GM21825 (cell line): ENCODE results near the gene DPF1.
"Not testable (repeated sequence)": the region's sequence is repeated elsewhere in the genome, so short reads cannot be mapped to it uniquely, and the experiment has no call there.

Source experiments
- ATAC-seq: cut with Tn5 transposase; IDR thresholded peaks from one replicate; pipeline ENCODE4 v1.9.1; 2021; ENCODE audit warnings: mild to moderate bottlenecking, moderate library complexity; ENCODE audit not compliant: unreplicated experiment

The DPF1 gene

DNA sequence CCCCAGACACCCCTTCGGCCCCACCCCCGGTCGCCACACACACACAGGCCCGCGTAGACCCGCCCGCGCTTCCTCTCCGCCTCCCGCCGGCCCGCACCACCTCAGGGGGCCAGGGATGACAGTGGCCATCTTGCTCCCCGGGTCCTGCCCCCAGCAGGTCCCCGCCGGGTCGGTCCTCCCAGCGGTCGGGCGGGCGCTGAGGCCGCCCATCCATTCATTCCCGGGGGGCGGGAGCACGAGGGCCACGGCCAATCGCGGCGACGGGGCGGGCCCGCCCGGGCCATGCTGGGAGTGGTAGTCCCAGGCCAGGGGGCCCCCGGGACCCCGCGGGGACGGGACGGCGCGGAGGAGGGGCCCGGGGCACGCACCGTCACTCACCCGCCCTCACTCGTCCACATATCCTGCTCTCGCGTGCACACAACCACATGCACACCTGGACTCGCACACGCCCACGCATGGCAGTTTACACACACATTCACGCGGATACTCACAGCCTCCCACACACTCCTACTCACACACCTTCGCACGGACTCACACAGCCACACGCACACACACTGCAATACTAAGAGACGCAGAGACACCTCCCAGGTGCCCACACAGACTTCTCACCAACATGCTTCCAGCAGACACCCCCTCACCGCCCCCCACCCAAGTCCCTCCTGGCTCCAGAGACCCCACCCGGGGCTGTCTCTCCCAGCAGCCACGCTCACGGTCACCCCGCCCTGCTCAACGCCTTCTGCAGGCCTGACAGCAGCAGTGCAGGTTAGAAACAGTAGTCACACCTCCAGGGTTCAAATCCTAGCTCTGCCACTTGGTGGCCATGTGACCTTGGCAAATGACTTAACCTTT is at the start of gene DPF1:
Gene DPF1 (minus strand): TSS at position 209 of the 849 bp plus-strand sequence. CDS start 80 bp downstream, at position 129.
- no peak for ATAC-seq

DNA sequence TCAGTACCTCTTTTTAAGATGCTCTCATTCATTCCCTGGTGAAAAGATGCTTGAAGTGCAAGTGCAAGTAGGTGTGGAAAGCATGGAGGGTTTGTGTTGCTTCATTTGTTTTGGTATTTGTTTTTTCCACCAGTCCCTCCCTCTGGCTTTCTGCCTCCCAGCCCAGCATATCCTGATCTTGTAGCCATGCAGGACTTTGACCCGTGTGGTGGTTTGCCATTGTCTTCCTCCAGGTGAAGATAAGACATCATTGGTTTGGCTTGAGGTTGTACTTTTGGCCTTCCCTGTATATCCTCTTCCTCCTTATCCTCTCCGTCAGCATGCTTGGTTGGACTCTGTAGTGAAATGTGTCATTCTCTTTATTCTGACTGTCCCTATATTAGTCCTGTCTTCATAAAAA is 49.5 kb upstream of the DPF1 start:
- ATAC-seq = no peak

DNA sequence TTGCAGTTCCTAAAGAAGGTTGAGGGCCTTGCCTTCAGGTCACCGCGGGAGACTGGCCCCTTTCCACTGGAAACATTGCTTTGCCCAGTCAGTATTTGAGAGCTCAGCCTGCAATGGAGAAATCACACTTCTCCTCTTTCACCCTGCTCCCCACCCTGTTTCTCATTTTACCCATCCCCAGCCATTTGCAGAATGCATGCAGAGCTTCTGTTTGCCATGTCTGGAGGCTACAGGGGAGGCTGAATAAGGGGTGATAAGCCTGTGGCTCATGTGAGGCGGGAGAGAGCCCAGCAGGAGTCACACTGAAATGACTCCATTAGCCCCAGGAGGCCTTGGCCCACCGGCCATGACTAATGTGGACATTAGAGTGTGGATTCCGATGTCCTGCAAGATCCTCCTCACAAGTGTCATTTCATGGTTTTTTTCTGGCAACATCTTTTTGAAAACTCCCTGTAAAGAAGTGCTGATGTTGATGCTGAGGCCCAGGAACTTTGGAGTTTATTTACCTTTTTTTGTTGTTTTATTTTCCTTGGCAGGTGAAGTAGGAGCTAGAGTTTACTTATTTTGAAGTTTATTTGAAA is 46.7 kb upstream of the DPF1 start:
- ATAC-seq = no peak

DNA sequence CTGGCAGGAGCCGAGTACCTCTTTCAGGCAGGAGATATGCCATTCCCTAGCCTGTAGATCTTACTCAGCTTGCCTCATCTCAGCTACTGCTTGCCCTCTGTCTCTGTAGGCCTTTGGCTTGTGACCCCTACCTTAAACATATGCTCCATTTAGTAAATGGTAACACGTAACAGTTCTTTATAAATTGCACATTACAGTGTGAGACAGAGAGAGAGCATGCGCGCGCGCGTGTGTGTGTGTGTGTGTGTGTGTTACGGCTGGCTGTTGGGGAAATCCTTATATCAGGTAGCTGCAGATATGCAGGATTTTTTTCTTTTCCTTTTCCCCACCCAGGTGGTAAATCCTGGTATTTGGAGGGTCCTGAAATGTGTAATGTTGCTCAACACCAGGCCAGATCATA is 44.5 kb upstream of the DPF1 start:
- ATAC-seq = no peak

DNA sequence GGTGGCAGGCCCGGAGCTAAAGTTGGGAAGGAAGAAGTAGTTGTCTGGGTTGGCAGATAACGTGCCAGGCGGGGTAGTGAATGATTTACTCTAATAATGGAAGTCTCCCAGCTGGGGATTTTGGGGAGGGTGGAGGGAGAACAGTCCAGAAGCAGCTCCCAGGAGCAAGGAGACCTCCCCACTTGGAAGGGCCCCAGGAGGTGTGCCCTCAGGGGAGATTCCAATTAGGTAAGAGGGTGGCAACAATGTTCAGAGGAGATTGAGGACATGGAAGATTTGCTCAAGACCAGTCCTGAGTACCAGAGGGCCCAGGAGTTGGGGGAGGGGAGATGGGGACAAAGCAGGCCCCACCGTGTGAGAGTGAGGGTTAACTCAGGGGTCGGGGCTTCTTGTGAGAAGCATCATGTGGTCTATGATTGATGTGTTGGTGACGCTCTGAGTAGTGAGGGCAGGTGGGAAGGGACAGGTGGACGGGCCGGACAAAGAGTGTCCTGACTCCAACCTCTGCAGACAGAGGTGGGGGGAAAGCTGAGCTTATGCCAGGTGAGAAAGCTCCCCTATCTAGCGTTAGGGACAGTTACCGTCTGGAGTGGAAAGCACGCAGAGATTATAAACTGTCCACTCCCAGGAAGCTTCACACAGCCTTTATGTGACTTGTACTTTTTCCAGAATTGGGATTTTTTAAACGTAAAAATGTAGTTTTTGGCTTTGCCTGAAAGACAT is 43.9 kb upstream of the DPF1 start:
- ATAC-seq = no peak

DNA sequence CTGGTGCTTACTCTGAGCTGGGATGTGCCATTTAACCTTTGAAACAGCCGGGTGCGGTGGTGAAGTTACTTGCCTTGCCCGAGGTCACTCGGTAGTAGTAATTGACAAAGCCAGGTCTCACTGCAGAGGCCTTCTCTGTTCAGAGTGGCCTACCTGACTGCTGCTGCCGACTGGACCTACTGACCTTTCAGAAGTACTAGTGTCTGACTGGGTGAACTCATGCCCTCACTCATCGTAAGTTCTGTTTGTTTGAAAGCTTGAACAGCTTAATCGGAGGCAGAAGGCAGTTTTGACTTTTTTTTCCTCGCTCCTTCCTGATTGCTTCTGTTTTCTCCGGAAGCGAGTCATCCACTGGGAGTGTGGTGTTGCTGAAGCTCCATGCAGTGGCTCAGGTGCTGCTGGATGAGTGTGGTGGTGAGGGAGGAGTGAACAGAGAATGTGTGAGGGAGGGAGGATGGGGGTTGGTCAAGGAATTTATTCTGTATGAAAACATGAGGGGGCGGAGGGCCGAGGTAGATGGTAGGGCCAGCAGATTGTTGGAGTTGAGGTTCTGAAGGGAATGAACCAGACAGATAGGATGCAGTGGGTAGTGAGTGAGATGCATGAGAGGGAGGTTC is 43.1 kb upstream of the DPF1 start:
- ATAC-seq = no peak

DNA sequence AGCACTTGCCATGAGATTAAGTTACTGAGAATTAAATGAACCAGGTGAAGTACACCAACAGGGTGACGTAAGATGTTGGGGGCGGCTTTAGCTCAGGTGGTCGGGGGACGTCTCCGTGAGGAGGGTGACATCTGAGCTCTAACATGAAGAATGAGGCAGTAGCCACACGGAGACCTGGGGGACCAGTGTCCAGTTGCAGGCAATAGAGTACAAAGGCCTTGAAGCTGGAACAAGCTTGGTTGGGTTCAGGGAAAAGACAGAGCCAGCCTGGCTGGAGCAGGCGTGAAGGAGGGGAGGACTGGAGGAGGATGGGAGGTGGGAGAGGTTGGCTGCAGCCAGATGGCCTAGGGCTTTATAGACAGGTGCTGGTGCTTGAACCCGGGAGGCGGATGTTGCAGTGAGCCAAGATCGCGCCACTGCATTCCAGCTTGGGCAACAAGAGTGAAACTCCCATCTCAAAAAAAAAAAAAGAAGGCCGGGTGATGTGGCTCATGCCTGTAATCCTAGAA is 42.0 kb upstream of the DPF1 start:
- no peak for ATAC-seq

DNA sequence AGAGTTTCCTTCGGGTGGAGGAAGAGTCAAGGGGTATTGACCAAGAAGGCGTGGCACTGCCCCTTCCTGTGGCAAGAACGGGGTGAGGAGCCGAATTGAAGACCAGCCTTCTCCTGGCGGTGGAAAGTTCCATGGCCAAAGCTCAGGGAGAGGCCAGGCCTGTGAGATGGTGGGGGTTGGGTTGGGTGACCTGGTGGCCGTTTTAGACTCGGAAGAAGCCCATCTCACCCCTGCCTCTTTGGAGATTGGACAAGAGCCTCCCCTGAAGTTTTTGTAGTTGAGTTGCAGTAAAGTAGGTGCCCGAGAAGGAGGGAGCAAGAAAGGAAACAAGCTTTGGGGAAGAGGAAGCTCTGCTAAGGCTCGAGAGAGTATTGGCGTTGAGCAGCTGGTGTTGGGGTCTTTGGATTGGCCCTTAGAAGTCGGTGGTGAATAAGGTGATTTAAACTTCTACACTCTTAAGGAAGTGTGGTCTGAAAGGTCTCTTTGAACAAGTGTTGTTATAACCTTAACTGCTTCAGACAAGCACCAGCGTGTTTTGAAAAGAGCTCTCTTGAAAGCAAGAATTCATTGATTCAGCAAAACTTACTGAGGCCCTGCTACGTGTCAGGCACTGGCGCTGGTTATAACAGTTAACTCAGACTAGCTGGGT is 41.3 kb upstream of the DPF1 start:
- ATAC-seq = no peak

DNA sequence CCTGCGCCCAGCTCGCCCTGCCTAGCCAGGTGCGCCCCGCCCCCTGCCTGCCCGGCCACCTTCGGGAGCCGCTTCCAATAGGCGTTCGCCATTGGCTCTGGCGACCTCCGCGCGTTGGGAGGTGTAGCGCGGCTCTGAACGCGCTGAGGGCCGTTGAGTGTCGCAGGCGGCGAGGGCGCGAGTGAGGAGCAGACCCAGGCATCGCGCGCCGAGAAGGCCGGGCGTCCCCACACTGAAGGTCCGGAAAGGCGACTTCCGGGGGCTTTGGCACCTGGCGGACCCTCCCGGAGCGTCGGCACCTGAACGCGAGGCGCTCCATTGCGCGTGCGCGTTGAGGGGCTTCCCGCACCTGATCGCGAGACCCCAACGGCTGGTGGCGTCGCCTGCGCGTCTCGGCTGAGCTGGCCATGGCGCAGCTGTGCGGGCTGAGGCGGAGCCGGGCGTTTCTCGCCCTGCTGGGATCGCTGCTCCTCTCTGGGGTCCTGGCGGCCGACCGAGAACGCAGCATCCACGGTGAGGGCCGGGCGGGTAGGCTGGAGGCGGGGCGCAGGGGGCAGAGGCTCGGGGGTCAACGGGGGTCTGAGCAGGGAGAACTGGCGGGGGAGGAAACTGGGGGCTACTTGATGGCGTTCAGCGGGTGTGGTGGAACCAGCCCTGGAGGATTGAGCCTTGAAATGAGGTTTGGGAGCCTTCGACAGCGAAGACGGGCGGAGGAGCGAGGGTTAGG is 40.6 kb upstream of the DPF1 start, which contains the start of gene SPINT2:
Gene SPINT2 (plus strand): TSS at position 88 of the 727 bp plus-strand sequence. CDS start 320 bp downstream, at position 408.
- ATAC-seq = no peak

DNA sequence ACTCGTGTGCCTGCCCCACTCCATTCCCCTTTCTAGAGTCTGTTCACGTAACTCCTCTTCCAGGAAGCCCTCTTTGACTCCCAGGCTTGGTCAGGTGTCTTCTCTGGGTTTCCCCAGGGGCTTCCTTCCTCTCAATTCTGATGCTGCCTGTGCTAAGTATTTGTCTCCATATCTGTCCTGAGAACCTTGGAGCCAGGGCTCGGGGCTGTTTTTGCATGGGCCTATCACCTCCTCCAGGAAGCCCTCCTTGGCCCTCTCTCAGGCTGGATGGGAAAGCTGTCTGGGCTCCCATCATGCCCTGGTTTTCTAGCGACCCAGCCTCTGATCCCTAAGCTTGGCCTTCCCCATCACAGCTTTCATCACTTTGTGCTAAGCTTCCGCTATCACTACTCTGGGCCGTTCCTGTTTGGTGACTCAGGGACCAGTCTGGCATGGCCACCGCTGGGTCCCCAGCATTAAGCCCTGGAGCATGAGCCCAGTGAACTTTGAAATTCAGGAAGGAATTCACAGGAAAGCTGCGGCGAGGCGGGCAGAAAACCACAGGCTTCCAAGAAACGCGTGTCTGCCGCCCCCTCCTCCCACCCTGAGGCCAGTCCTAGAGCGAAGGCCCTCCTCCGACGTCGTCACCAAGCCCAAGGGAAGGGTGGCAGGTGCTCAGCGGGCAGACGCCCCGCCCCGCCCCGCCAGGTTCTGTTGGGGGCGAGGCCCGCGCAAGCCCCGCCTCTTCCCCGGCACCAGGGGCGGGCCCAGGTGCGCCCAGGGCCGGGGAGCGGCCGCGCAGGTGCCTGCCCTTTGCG is 39.9 kb upstream of the DPF1 start:
- ATAC-seq = no peak

DNA sequence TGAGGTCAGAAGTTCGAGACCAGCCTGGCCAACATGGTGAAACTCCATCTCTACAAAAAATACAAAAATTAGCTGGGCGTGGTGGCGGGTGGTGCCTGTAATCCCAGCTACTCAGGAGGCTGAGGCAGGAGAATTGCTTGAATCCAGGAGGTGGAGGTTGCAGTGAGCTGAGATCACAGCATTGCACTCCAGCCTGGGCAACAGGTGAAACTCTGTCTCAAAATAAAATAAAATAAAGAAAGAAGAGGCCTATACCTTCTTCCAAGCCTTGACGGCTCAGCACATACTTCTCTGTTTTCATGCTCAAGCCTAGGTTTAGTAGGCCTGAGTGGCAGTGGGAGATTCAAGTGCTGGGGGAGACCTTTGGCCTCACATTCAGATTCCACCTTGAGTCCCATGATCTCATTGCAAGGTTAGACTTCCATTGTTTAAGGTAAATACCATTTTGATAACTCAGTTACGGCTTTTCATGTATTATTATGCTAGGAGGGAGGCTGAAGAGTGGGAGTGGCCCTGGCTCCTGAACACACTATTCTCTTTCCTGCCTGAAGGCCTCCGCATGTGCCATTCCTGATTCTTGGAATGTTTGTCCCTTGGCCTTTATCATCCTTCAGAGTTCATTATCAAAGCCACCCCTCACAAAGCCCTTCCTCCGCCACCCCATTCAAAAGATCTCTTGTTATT is 38.7 kb upstream of the DPF1 start:
- ATAC-seq = no peak

DNA sequence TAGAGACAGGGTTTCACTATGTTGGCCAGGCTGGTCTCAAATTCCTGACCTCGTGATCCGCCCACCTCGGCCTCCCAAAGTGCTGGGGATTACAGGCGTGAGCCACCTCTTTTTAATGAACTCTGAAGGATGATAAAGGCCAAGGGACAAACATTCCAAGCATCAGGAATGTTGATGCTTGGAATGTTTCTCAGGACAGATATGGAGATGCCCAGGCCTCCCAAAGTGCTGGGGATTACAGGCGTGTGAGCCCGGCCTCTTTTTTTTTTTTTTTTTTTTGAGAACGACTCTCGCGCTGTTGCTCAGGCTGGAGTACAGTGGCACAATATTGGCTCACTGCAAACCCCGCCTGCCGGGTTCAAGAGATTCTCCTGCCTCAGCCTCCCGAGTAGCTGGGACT is 37.9 kb upstream of the DPF1 start:
- not testable (repeated sequence) for ATAC-seq

DNA sequence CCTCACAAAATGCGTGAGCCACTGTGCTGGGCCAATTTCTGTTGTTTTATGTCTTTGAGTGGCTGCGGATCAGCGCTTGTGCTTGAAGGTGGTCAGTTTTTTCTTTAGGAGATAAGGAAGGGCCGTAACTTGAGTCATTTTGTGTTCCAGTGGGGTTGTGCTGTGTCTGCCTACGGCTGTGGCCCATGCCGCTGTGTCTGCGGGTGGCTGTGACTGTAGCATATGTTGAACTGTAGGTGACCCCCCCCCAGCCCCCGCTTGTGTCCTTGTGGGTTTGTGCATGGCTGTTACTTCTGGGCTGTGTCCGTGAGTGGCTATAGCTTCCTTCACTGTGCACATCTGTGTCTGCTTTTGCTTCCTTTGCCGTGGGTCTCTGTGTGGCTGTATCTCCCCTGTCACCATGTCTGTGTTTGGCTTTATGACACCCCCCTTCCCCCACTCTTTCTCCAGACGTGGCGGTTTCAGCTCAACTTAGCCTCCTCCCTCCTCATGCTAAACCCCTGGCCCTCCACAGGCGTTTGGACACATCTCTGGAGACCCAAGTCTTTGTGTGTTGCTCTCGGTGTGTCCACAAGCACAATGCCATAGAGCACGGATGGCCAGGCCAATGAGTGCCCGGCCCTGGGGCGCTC is 31.5 kb upstream of the DPF1 start:
- ATAC-seq = no peak

DNA sequence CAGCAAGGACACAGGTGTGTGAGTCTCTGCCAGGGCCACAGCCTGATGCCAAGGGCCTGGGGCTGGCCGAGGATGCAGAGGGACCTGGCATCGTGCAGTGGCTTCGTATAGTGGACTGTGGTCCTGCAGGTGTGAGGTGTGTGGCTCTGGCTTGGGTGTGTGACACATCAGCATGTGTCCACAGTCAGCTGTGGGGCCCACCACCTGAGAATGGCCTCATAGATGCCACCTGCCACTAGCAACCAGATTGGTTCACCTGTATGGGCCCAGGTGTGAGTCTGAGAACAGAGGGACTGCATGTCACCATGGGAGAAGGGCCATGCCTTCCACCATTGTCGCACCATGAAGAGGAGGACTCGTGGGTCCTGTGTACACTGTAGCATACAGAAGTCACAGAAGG is 29.8 kb upstream of the DPF1 start:
- ATAC-seq = no peak

DNA sequence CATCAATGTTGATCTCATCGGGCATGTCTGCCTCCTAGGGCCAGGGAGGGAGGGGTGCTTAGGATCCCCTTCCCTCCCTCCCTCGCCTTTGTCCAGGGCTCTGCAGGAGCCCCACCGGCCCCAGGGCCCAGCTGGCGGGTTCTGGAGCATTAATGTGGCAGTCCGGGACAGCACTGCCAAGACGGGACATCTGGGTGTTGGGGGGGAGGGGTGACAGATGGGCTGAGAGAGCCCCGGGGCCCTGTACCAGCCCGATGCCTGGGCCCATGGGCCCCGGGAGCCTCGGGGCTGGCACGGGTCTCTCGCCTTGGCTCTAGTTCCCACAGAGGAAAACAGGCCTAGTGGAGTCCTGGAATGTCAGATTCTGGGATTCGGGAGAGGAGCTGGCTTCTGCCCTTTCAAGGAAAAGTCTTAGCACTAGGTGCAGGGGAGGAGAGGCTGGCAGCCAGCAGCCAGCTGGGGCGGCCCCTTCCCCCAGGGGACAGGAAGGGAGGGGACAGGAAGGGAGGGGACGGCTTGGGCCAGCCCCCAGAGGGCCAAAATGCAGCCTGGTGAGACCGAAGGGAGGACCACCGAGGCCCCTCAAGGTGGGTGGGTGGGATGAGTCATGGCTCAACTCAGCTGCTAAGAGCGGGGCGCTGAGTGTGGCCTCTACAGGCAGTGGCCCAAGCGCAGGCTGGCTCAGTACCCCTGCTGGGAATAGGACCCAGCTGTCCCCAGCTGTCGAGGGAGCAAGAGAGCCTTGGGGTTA is 29.1 kb upstream of the DPF1 start:
- no peak for ATAC-seq

DNA sequence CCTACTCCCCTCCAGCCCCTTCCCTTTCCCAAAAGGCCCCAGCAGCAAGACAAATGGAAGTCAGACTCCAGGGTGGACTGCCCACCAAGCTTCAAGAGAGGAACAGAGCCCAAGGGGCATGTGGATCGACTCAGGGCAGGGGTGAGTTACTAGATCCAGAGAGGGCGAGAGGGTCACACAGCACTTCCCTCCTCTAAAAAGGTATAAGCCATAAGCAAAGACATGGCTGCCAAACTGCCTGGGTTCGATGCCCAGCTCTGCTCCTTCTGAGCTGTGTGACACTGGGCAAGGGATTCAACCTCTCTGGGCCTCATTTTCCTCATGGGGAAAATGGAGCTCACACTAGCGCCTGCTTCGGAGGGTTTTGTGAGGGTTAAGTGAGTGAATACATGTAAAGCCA is 28.4 kb upstream of the DPF1 start:
- ATAC-seq = no peak

DNA sequence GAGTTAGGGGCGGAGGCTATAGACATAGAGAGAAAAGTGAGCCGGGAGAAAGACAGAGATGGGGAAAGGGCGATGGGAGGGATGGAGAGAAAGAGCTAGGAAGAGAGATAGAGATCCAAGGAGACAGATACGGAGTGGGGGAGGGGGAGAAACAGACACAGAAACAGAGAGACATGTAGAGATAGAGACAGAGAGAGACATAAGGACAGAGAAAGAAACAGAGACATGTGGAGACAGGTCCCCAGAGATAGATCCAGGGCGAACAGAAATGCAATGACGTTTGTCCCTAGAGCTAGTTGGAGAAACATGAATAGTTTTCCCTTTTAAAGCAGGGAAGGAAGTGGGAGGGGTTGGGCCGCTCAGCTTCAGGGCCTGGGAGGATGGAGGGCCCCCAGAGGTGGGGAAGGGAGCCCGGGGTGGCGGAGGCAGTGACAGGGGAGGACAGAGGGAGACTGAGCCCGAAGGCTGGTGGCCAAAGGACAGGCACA is 27.6 kb upstream of the DPF1 start:
- no peak for ATAC-seq
